ENCODE results near the gene LSM10.
A peak's percentile ranks its signal among the peaks of the same experiment; 100 is the strongest.

LSM10 gene

GRCh38 chr1:36397378-36398230 is at the start of gene LSM10:
LSM10 (minus strand) TSS chr1:36397908; CDS start chr1:36394129, 3,779 bp downstream.
- peak; percentile 87 for DNase-seq (ENCODE audit: low read depth)

GRCh38 chr1:36447450-36447849 is 49.7 kb upstream of the LSM10 start:
- DNase-seq (ENCODE audit: low read depth): no peak

- DNase-seq (ENCODE audit: low read depth): no peak
Observed at GRCh38 chr1:36446746-36447145, 49.0 kb upstream of the LSM10 start.

GRCh38 chr1:36446271-36446670 is 48.6 kb upstream of the LSM10 start:
- DNase-seq (ENCODE audit: low read depth): no peak

- no peak for DNase-seq (ENCODE audit: low read depth)
Observed at GRCh38 chr1:36443297-36443696, 45.6 kb upstream of the LSM10 start.

GRCh38 chr1:36442337-36442736 is 44.6 kb upstream of the LSM10 start:
- no peak for DNase-seq (ENCODE audit: low read depth)

- no peak for DNase-seq (ENCODE audit: low read depth)
Observed at GRCh38 chr1:36440646-36441045, 42.9 kb upstream of the LSM10 start.

- DNase-seq (ENCODE audit: low read depth): no peak
Observed at GRCh38 chr1:36440044-36440443, 42.3 kb upstream of the LSM10 start.

GRCh38 chr1:36438715-36439114 is 41.0 kb upstream of the LSM10 start:
- DNase-seq (ENCODE audit: low read depth): no peak

- DNase-seq (ENCODE audit: low read depth): no peak
Observed at GRCh38 chr1:36436821-36437220, 39.1 kb upstream of the LSM10 start.

- no peak for DNase-seq (ENCODE audit: low read depth)
Observed at GRCh38 chr1:36433102-36433501, 35.4 kb upstream of the LSM10 start.

GRCh38 chr1:36432616-36433015 is 34.9 kb upstream of the LSM10 start:
- DNase-seq (ENCODE audit: low read depth): no peak

GRCh38 chr1:36425791-36426190 is 28.1 kb upstream of the LSM10 start:
- DNase-seq (ENCODE audit: low read depth): no peak

- DNase-seq (ENCODE audit: low read depth): no peak
Observed at GRCh38 chr1:36421649-36422048, 23.9 kb upstream of the LSM10 start.

GRCh38 chr1:36420836-36421317 is 23.2 kb upstream of the LSM10 start:
- peak; percentile 91 for DNase-seq (ENCODE audit: low read depth)

- no peak for DNase-seq (ENCODE audit: low read depth)
Observed at GRCh38 chr1:36420409-36420808, 22.7 kb upstream of the LSM10 start.

- no peak for DNase-seq (ENCODE audit: low read depth)
Observed at GRCh38 chr1:36419569-36419968, 21.9 kb upstream of the LSM10 start.

GRCh38 chr1:36419140-36419539 is 21.4 kb upstream of the LSM10 start:
- DNase-seq (ENCODE audit: low read depth): no peak

GRCh38 chr1:36417931-36418330 is 20.2 kb upstream of the LSM10 start:
- DNase-seq (ENCODE audit: low read depth): no peak

GRCh38 chr1:36415661-36416326 is 18.1 kb upstream of the LSM10 start:
- no peak for DNase-seq (ENCODE audit: low read depth)

- DNase-seq (ENCODE audit: low read depth): no peak
Observed at GRCh38 chr1:36414384-36414783, 16.7 kb upstream of the LSM10 start.

GRCh38 chr1:36411674-36412648 is 14.3 kb upstream of the LSM10 start:
- no peak for DNase-seq (ENCODE audit: low read depth)

Data from stimulated activated CD8-positive, alpha-beta memory T cell treated with anti-CD3 and anti-CD28 coated beads, Interleukin-7, amount 100 ng/mL, for 24 hours (primary cell).